HepG2 (cell line): Measurements from ENCODE around the gene TOMM7. TPM values are rescaled to one million over a fixed set of nuclear protein-coding genes. Genes with fewer than 3 reads are reported as not detected.

Source experiments
- ARID2 ChIP-seq: sonication (generic); formaldehyde crosslinking; IDR thresholded peaks from 2 replicates; pipeline ENCODE4 v1.8.1; 2022; ENCODE audit warnings: mild to moderate bottlenecking, missing genetic modification reagents, borderline replicate concordance
- ASH2L ChIP-seq: fragments of 300-600, 200-600 bp; sonication (generic); IDR thresholded peaks from 2 replicates; pipeline ENCODE4 v1.7.0; 2017; ENCODE audit warnings: low read depth, mild to moderate bottlenecking, moderate library complexity, mixed read lengths, low read length; ENCODE audit not compliant: insufficient read length
- ATF1 ChIP-seq: IDR thresholded peaks from 2 replicates; pipeline ENCODE4 v1.6.1; 2016; ENCODE audit warnings: mild to moderate bottlenecking, control low read depth
- FLYWCH1 ChIP-seq: sonication (generic); formaldehyde crosslinking; IDR thresholded peaks from 2 replicates; pipeline ENCODE4 v1.8.1; 2023; ENCODE audit warnings: mild to moderate bottlenecking, missing genetic modification reagents
- HNRNPLL ChIP-seq: fragments of 200-400 bp; formaldehyde crosslinking; IDR thresholded peaks from 2 replicates; pipeline ENCODE4 v1.6.1; 2017; ENCODE audit warnings: mild to moderate bottlenecking, low read depth, low read length; ENCODE audit not compliant: poor library complexity, severe bottlenecking
- PRMT3 ChIP-seq: sonication (generic); formaldehyde crosslinking; IDR thresholded peaks from 2 replicates; pipeline ENCODE4 v1.8.1; 2022; ENCODE audit warnings: low read depth, mild to moderate bottlenecking, moderate library complexity, missing genetic modification reagents, borderline replicate concordance
- RBM22 ChIP-seq: fragments of 200-400 bp; formaldehyde crosslinking; optimal IDR thresholded peaks from 2 replicates; pipeline ENCODE3; 2017; ENCODE audit warnings: mild to moderate bottlenecking, low read length, moderate library complexity
- STAT5B ChIP-seq: sonication (generic); formaldehyde crosslinking; IDR thresholded peaks from 2 replicates; pipeline ENCODE4 v1.4.0; 2020; ENCODE audit warnings: missing genetic modification reagents
- ZBED4 ChIP-seq: sonication (generic); formaldehyde crosslinking; IDR thresholded peaks from 2 replicates; pipeline ENCODE4 v1.4.0; 2020; ENCODE audit warnings: missing genetic modification reagents, borderline replicate concordance
- ZMYM3 ChIP-seq: sonication (generic); formaldehyde crosslinking; IDR thresholded peaks from 2 replicates; pipeline ENCODE4 v1.5.1; 2020; ENCODE audit warnings: mild to moderate bottlenecking, missing genetic modification reagents
- ZNF317 ChIP-seq: sonication (generic); formaldehyde crosslinking; IDR thresholded peaks from 2 replicates; pipeline ENCODE4 v1.5.0; 2020; ENCODE audit warnings: mild to moderate bottlenecking, missing genetic modification reagents
- ZNF549 ChIP-seq: sonication (generic); formaldehyde crosslinking; IDR thresholded peaks from 2 replicates; pipeline ENCODE4 v1.5.0; 2020; ENCODE audit warnings: missing genetic modification reagents
- ZNF646 ChIP-seq: sonication (generic); formaldehyde crosslinking; IDR thresholded peaks from 2 replicates; pipeline ENCODE4 v1.9.0; 2021; ENCODE audit warnings: mild to moderate bottlenecking, missing genetic modification reagents
- ZNF687 ChIP-seq: sonication (generic); formaldehyde crosslinking; IDR thresholded peaks from 2 replicates; pipeline ENCODE4 v1.5.1; 2020; ENCODE audit warnings: mild to moderate bottlenecking, missing genetic modification reagents, moderate library complexity
- polyA plus RNA-seq, 8 experiments: library from polyadenylated mRNA; depleted of rRNA in 3 of 8; stranded (reverse) in 7 of 8; unstranded in 1 of 8; fragments of >200 nt; fragmentation: Illumina TruSeq in 4 of 8; extraction: Trizol in 4 of 8; gene quantifications; 2 replicates each; pipeline versions ENCODE4 v1.2.1 to v1.2.3, GENCODE V29; 2011 to 2016; ENCODE audit warnings: low read depth in 4 of 8, missing spikeins in 1 of 8, mixed read lengths in 1 of 8; ENCODE audit not compliant: insufficient read depth in 1 of 8
- total RNA-seq, 5 experiments: library from RNA; depleted of rRNA; stranded (reverse); fragments of >200 nt; fragmentation: Illumina TruSeq; extraction: Trizol; gene quantifications; 2 replicates each; pipeline ENCODE4 v1.2.3, GENCODE V29; 2016; ENCODE audit warnings: low read depth in 1 of 5

Gene TOMM7
- total and polyA plus RNA-seq, 2 of the 13 experiments (the other 11 are each of a cell fraction or from before 2014, with no cell fraction given) = 251 to 369 TPM

GRCh38 chr7:22864855-22865601 lies 42.4 kb upstream of the TOMM7 start (continued):
- TF ChIP-seq HNRNPLL (no peak), ASH2L (no peak), ZNF646 (CRISPR knock-in tag) (no peak), ZMYM3 (peak; percentile 25; the same call in 1 of the 2 replicates), ZNF687 (CRISPR knock-in tag) (peak; percentile 26; the same call in 1 of the 2 replicates), ATF1 (CRISPR knock-in tag) (no peak), RBM22 (peak; percentile 71), ZBED4 (CRISPR knock-in tag) (no peak), ZNF317 (CRISPR knock-in tag) (no peak), ZNF549 (CRISPR knock-in tag) (no peak), ARID2 (CRISPR knock-in tag) (no peak), FLYWCH1 (no peak), PRMT3 (CRISPR knock-in tag) (no peak), STAT5B (CRISPR knock-in tag) (no peak)
